Endothelial cell of umbilical vein (primary cell): ENCODE measurements around the gene MEIOB. TPM values are rescaled to one million over a fixed set of nuclear protein-coding genes. Genes with fewer than 3 reads are reported as not detected.

Experiments
- BruUV-seq: library from RNA; stranded (reverse); fragments of 400-500 nt; replicated peaks from 2 replicates; lab custom pipeline; 2021; lab: Mats Ljungman, UMichigan
- CTCF ChIA-PET: fragments of 300-600, 350-600 bp; sonication (Branson Sonifier 250); formaldehyde crosslinking; loops from one replicate; lab custom pipeline; 2021; ENCODE audit warnings: antibody characterized with exemption, inconsistent platforms; lab: Charles Lee
- POLR2A ChIA-PET: fragments of 300-600, 350-600 bp; sonication (Branson Sonifier 250); formaldehyde crosslinking; loops from one replicate; lab custom pipeline; 2021; ENCODE audit warnings: antibody characterized with exemption, inconsistent platforms; lab: Charles Lee
- DNase-seq: peaks from one replicate; pipeline ENCODE4 v3.0.0-alpha.2; 2011; ENCODE audit warnings: low read depth, low spot score
- FAIRE-seq: peaks from 2 replicates; lab custom pipeline; 2011; peaks lifted over from hg19 to GRCh38; lab: Jason Lieb, UNC
- H2AFZ ChIP-seq: 2 replicates; pipeline ENCODE4 v1.6.0; 2012; ENCODE audit warnings: low read depth, low read length, control low read depth, inconsistent platforms
- H3K27ac ChIP-seq: 2 replicates; pipeline ENCODE4 v1.5.1; 2011; ENCODE audit warnings: low read depth, mild to moderate bottlenecking, control low read depth, low read length, moderate library complexity; ENCODE audit not compliant: insufficient read depth
- H3K27me3 ChIP-seq, 2 experiments: 2 replicates each; pipeline versions ENCODE4 v1.6.0 to v1.6.1; 2011; ENCODE audit warnings: low read length in 2 of 2, mixed read lengths in 1 of 2; ENCODE audit not compliant: control insufficient read depth in 2 of 2, insufficient read depth in 2 of 2
- H3K36me3 ChIP-seq, 2 experiments: 2 replicates in 1 of 2; 3 replicates in 1 of 2; pipeline ENCODE4 v1.5.1; 2011; ENCODE audit warnings: low read length in 2 of 2, mild to moderate bottlenecking in 1 of 2, moderate library complexity in 1 of 2; ENCODE audit not compliant: control insufficient read depth in 2 of 2, insufficient read depth in 2 of 2; ENCODE audit errors: extremely low read depth in 1 of 2
- H3K4me1 ChIP-seq: 3 replicates; pipeline ENCODE4 v1.5.1; 2011; ENCODE audit warnings: mild to moderate bottlenecking, low read length; ENCODE audit not compliant: control insufficient read depth, insufficient read depth; ENCODE audit errors: extremely low read depth
- H3K4me2 ChIP-seq: 2 replicates; pipeline ENCODE4 v1.6.1; 2011; ENCODE audit warnings: low read length, control low read depth, mixed read lengths; ENCODE audit not compliant: insufficient read depth
- H3K4me3 ChIP-seq, 3 experiments: fragments of 200-600 bp in 1 of 3; sonication (generic), shearing (Covaris generic) in 1 of 3; replicated peaks in 1 of 3; 2 replicates each; pipeline ENCODE4 v1.5.1; 2011 to 2016; ENCODE audit warnings: control low read depth in 3 of 3, low read length in 3 of 3, mild to moderate bottlenecking in 2 of 3, inconsistent platforms in 1 of 3, low read depth in 1 of 3, moderate library complexity in 1 of 3; ENCODE audit not compliant: insufficient read depth in 1 of 3
- H3K79me2 ChIP-seq: 2 replicates; pipeline ENCODE4 v1.6.0; 2012; ENCODE audit warnings: low read length, inconsistent platforms; ENCODE audit not compliant: control insufficient read depth, insufficient read depth
- H3K9ac ChIP-seq: replicated peaks from 2 replicates; pipeline ENCODE3; 2011; ENCODE audit warnings: low read length, control low read depth; ENCODE audit not compliant: insufficient read depth; ENCODE audit errors: extremely low read depth
- H3K9me1 ChIP-seq: replicated peaks from 3 replicates; pipeline ENCODE4 v1.6.0; 2011; ENCODE audit warnings: mild to moderate bottlenecking, low read length; ENCODE audit not compliant: control insufficient read depth, insufficient read depth; ENCODE audit errors: extremely low read depth
- H3K9me3 ChIP-seq: replicated peaks from 2 replicates; pipeline ENCODE4 v1.5.1; 2012; ENCODE audit warnings: low read length, inconsistent platforms; ENCODE audit not compliant: control insufficient read depth, insufficient read depth
- H4K20me1 ChIP-seq: replicated peaks from 2 replicates; pipeline ENCODE3; 2011; ENCODE audit warnings: mild to moderate bottlenecking, low read length; ENCODE audit not compliant: control insufficient read depth, insufficient read depth; ENCODE audit errors: extremely low read depth
- CTCF ChIP-seq, 2 donors: IDR thresholded peaks; 1 replicate in 1 of 2; 2 replicates in 1 of 2; pipeline ENCODE4 v1.5.1; 2011; ENCODE audit warnings: low read length in 2 of 2, mild to moderate bottlenecking in 2 of 2, moderate library complexity in 2 of 2, control low read depth in 1 of 2, inconsistent platforms in 1 of 2, low read depth in 1 of 2; ENCODE audit not compliant: insufficient read depth in 1 of 2; ENCODE audit errors: extremely low read depth in 1 of 2
- EZH2 ChIP-seq: IDR thresholded peaks from 2 replicates; pipeline ENCODE4 v1.6.1; 2012; ENCODE audit warnings: borderline replicate concordance, low read depth, mild to moderate bottlenecking, moderate library complexity, low read length, inconsistent platforms; ENCODE audit not compliant: severe bottlenecking
- FOS ChIP-seq: IDR thresholded peaks from 2 replicates; pipeline ENCODE4 v1.6.1; 2011; ENCODE audit warnings: mild to moderate bottlenecking, low read length, moderate library complexity, borderline replicate concordance; ENCODE audit not compliant: insufficient read depth
- GATA2 ChIP-seq: IDR thresholded peaks from 2 replicates; pipeline ENCODE4 v1.7.0; 2011; ENCODE audit warnings: low read depth, mild to moderate bottlenecking, moderate library complexity, mixed read lengths, low read length; ENCODE audit not compliant: insufficient read length, insufficient read depth
- POLR2A ChIP-seq: IDR thresholded peaks from 2 replicates; pipeline ENCODE4 v1.6.1; 2012; ENCODE audit warnings: low read depth, mild to moderate bottlenecking, control low read depth, low read length
- dilution Hi-C: fragments of 300-500 bp; cut with MboI; formaldehyde crosslinking; loops from one replicate; pipeline ENCODE4 v1.15.0; 2019; ENCODE audit warnings: low sequenced_read_pairs; ENCODE audit not compliant: extremely low pct_ligation_motif_present
- intact Hi-C: fragments of 100-400 bp; cut with micrococcal nuclease; formaldehyde crosslinking; loops from one replicate; pipeline ENCODE4 v1.10.0; 2022
- polyA plus RNA-seq, 4 experiments: library from polyadenylated mRNA; depleted of rRNA in 3 of 4; stranded (reverse) in 3 of 4; unstranded in 1 of 4; fragments of >200 nt; gene quantifications; 2 replicates each; pipeline versions ENCODE4 v1.2.1 to v1.2.3, GENCODE V29; 2011 to 2012; ENCODE audit warnings: missing spikeins in 1 of 4
- total RNA-seq: library from RNA; stranded (reverse); gene quantifications from 2 replicates; pipeline ENCODE4 v1.2.3, GENCODE V29; 2021

MEIOB gene
- total and polyA plus RNA-seq, 2 donors (not counting 3 experiments of a cell fraction or from before 2014, with no cell fraction given), result 0.04 TPM; not detected in 1

- FAIRE-seq, result no peak
- no peaks in the 10 kb centered on the region for H3K79me2 ChIP-seq
- BruUV-seq, result no TSS peak
Observed at GRCh38 chr16:1862394-1862793, 9.6 kb downstream of the MEIOB start.

More at GRCh38 chr16:1862394-1862793, 9.6 kb downstream of the MEIOB start:
- Histone ChIP-seq H3K4me2 (no peak overlapping the region), H2AFZ (no peak overlapping the region), H3K27me3 (peaks cover 27 to 42% of the 10 kb centered on the region in 2 experiments), H4K20me1 (no peaks in the 10 kb centered on the region), H3K27ac (no peak overlapping the region), H3K9me1 (no peaks in the 10 kb centered on the region), H3K4me3 (no peak overlapping the region), H3K36me3 (no peaks in the 10 kb centered on the region), H3K4me1 (no peaks in the 10 kb centered on the region), H3K9me3 (no peaks in the 10 kb centered on the region), H3K9ac (no peak overlapping the region)
- dilution Hi-C loops (no loop called here), intact Hi-C loops (loop anchor here (5.0 kb wide), 1 partner anchor 290 kb away; no protein-coding TSS in a partner anchor)
- no peak for DNase-seq
- ChIA-PET POLR2A (no interaction called here), CTCF (interaction anchor here (0.6 to 1.9 kb wide), 5 partner anchors 9 to 279 kb away, joined by 3 to 5 read pairs (median 4); no protein-coding TSS in a partner anchor)
- no peak for TF ChIP-seq GATA2
- TF ChIP-seq CTCF (IDR thresholded peaks at IDR 0.05; ENCODE audit: extremely low read depth in 1 of 2, insufficient read depth in 1 of 2, low read depth in 1 of 2, low read length in 2 of 2), result no peak
- TF ChIP-seq EZH2, result no peak
- TF ChIP-seq POLR2A, result no peak
- TF ChIP-seq FOS, result no peak
